Upper lobe of left lung (tissue), 6 donors: ENCODE data around the gene REV3L. TPM values are rescaled to one million over a fixed set of nuclear protein-coding genes. Genes with fewer than 3 reads are reported as not detected.
A peak's percentile ranks its signal among the peaks of the same experiment; 100 is the strongest.
"Not testable (repeated sequence)": the region's sequence is repeated elsewhere in the genome, so short reads cannot be mapped to it uniquely, and the experiment has no call there.

ENCODE experiments used
- ATAC-seq, 2 donors: fragments of 200-7000 bp; cut with Tn5 transposase; one replicate each; pipeline ENCODE4 v1.9.1; 2022; ENCODE audit warnings: mild to moderate bottlenecking in 2 of 2, moderate library complexity in 2 of 2; ENCODE audit not compliant: low FRiP score in 2 of 2
- DNase-seq, 2 donors: peaks; one replicate each; pipeline ENCODE4 v3.0.0-alpha.2; 2019 to 2020
- H3K27ac ChIP-seq, 4 donors: fragments of 200-600 bp; sonication (generic); one replicate each; pipeline ENCODE4 v1.5.1; 2016 to 2019
- H3K27me3 ChIP-seq, 4 donors: fragments of 200-600 bp; sonication (generic); one replicate each; pipeline ENCODE4 v1.5.1; 2017 to 2019
- H3K36me3 ChIP-seq, 4 donors: fragments of 200-600 bp; sonication (generic); one replicate each; pipeline ENCODE4 v1.5.1; 2016 to 2019
- H3K4me1 ChIP-seq, 4 donors: fragments of 200-600 bp; sonication (generic); one replicate each; pipeline ENCODE4 v1.5.1; 2018 to 2019
- H3K4me3 ChIP-seq, 4 donors: fragments of 200-600 bp; sonication (generic); one replicate each; pipeline ENCODE4 v1.5.1; 2017 to 2019; ENCODE audit warnings: mild to moderate bottlenecking in 2 of 4, moderate library complexity in 1 of 4
- H3K9me3 ChIP-seq, 4 donors: fragments of 200-600 bp; sonication (generic); one replicate each; pipeline ENCODE4 v1.5.1; 2018 to 2019
- EP300 ChIP-seq, 4 donors: sonication (generic); formaldehyde crosslinking; IDR thresholded peaks; one replicate each; pipeline ENCODE4 v1.5.1; 2017; ENCODE audit warnings: antibody characterized with exemption in 4 of 4, control low read depth in 2 of 4
- POLR2A ChIP-seq, 4 donors: fragments of 450-650 bp; IDR thresholded peaks; one replicate each; pipeline ENCODE4 v1.5.1; 2016 to 2017; ENCODE audit warnings: antibody characterized with exemption in 4 of 4, mild to moderate bottlenecking in 2 of 4
- POLR2AphosphoS5 ChIP-seq, 2 donors: sonication (generic); formaldehyde crosslinking; IDR thresholded peaks; one replicate each; pipeline ENCODE4 v1.5.1; 2017; ENCODE audit warnings: antibody characterized with exemption in 2 of 2
- WGBS, 2 donors: methylation state at CpG; one replicate each; pipeline ENCODE4 v1.1.5; 2017 to 2018; 5-methylcytosine and 5-hydroxymethylcytosine counted together
- total RNA-seq, 6 donors: library from RNA; depleted of rRNA in 4 of 6; stranded (reverse); fragments of >200 nt in 4 of 6; gene quantifications; one replicate each; pipeline versions ENCODE4 v1.1.0 to v1.2.1, GENCODE V29; 2016 to 2021
- TF ChIP-seq, protein P1 (sequence below), 6 experiments: fragments of 450-650 bp in 4 of 6; fragments of 200-600 bp in 2 of 6; sonication (generic) in 2 of 6; IDR thresholded peaks; one replicate each; pipeline ENCODE4 v1.5.1; 2016 to 2019; ENCODE audit warnings: antibody characterized with exemption in 6 of 6
- donor health status: DM: no; HTN: no; CAD: no; lungs with moderate emphysema.
- donor health status: DM: no; HTN: yes; CAD: no; lungs with severe emphysema.

The REV3L gene
- total RNA-seq, 6 donors from 2014 or later: 29.7 to 106 (median 38.0) TPM

DNA sequence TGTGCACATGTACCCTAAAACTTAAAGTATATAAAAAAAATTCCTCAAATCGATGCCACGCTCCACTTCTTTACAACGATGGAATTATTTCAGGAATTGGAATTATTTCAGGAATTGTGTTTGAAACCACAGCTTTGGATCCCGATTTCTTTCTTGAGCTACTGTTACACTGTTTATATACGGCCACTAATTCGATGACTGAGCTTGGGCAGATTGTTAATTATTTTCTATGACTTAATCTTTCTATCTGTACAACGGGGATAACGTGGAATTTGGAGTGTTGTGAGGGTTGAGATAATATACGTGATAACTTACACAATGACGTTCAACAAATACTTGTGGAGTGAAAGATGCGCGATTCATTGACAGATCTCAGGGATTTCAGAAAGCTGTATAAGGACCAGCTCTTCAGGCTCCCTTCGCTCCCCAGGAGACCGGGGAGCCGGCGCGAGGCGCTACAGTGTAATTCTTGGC is 224.4 kb downstream of the REV3L start:
- DNase-seq: no peak
- H3K9me3 ChIP-seq: no peaks in the 10 kb centered on the region
- peaks cover 13 to 30% (median 18%) of the 10 kb centered on the region in 4 donors for H3K4me1 ChIP-seq
- peaks cover 0 to 2% (median 0%) of the 10 kb centered on the region in 4 donors for H3K36me3 ChIP-seq
- no peaks in the 10 kb centered on the region for H3K27me3 ChIP-seq
- WGBS, 2 donors: 15 to 22% methylated on average over 12 to 18 of the region's 18 CpGs
- TF ChIP-seq, protein P1, sequence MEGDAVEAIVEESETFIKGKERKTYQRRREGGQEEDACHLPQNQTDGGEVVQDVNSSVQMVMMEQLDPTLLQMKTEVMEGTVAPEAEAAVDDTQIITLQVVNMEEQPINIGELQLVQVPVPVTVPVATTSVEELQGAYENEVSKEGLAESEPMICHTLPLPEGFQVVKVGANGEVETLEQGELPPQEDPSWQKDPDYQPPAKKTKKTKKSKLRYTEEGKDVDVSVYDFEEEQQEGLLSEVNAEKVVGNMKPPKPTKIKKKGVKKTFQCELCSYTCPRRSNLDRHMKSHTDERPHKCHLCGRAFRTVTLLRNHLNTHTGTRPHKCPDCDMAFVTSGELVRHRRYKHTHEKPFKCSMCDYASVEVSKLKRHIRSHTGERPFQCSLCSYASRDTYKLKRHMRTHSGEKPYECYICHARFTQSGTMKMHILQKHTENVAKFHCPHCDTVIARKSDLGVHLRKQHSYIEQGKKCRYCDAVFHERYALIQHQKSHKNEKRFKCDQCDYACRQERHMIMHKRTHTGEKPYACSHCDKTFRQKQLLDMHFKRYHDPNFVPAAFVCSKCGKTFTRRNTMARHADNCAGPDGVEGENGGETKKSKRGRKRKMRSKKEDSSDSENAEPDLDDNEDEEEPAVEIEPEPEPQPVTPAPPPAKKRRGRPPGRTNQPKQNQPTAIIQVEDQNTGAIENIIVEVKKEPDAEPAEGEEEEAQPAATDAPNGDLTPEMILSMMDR (IDR thresholded peaks at IDR 0.05): no peak
- TF ChIP-seq POLR2AphosphoS5 (IDR thresholded peaks at IDR 0.05) (no peak), POLR2A (IDR thresholded peaks at IDR 0.05) (no peak), EP300 (IDR thresholded peaks at IDR 0.05) (no peak)
- peak overlapping the region in 3 of 4 donors; percentile 90 to 94 (median 93) for H3K27ac ChIP-seq
- H3K4me3 ChIP-seq: peak overlapping the region in 3 of 4 donors; percentile 74 to 92 (median 85)
- ATAC-seq: no peak

DNA sequence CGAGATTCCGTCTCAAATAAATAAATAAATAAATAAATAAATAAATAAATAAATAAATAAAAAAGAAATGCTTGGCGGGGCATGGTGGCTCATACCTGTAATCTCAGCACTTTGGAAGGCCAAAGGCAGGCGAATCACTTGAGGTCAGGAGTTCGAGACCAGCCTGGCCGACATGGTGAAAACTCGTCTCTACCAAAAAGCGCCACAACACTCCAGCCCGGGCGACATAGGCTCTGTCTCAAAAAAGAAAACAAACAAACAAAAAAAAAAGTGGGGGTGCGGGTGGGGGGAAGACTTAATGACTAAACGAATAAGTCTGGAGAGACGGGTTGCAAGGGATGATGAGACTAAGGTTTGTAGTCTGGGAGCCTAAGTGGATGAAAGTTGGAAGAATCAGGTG is 225.0 kb downstream of the REV3L start:
- no peak for TF ChIP-seq POLR2A (IDR thresholded peaks at IDR 0.05)
- TF ChIP-seq POLR2AphosphoS5 (IDR thresholded peaks at IDR 0.05): no peak
- TF ChIP-seq, protein P1 (IDR thresholded peaks at IDR 0.05): no peak
- no peak for TF ChIP-seq EP300 (IDR thresholded peaks at IDR 0.05)
- Histone ChIP-seq H3K9me3 (no peaks in the 10 kb centered on the region), H3K36me3 (no peaks in the 10 kb centered on the region), H3K27me3 (no peaks in the 10 kb centered on the region), H3K4me3 (no peak overlapping the region), H3K27ac (no peak overlapping the region), H3K4me1 (peaks cover 13 to 30% (median 18%) of the 10 kb centered on the region in 4 donors)
- no peak for DNase-seq
- no peak for ATAC-seq
- 93 to 94% methylated on average over 13 of the region's 13 CpGs for WGBS, 2 donors

DNA sequence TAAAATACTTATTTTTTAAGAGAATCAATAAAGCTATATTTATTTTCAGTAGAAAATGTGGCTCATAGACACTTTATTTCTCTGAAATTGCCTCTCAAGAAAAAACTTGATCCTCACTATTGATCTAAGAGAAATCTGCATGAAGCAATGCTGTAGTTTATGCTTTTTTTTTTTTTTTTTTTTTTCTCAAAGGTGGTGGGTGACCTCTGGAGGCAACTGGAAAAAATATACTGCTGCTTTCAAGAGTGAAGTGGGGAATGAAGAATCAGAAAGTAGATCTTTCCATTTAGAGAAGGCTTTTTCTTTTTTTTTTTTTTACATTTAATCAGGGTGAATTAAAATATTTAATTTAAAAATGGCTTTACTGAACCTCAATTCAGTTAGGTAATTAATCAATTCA is 226.4 kb downstream of the REV3L start:
- Histone ChIP-seq H3K27me3 (no peaks in the 10 kb centered on the region), H3K27ac (no peak overlapping the region), H3K9me3 (no peaks in the 10 kb centered on the region), H3K36me3 (no peaks in the 10 kb centered on the region), H3K4me1 (peaks cover 13 to 30% (median 18%) of the 10 kb centered on the region in 4 donors), H3K4me3 (no peak overlapping the region)
- DNase-seq: no peak
- no peak for ATAC-seq
- TF ChIP-seq POLR2AphosphoS5 (IDR thresholded peaks at IDR 0.05): no peak
- TF ChIP-seq EP300 (IDR thresholded peaks at IDR 0.05): no peak
- TF ChIP-seq, protein P1 (IDR thresholded peaks at IDR 0.05): no peak
- TF ChIP-seq POLR2A (IDR thresholded peaks at IDR 0.05): no peak

DNA sequence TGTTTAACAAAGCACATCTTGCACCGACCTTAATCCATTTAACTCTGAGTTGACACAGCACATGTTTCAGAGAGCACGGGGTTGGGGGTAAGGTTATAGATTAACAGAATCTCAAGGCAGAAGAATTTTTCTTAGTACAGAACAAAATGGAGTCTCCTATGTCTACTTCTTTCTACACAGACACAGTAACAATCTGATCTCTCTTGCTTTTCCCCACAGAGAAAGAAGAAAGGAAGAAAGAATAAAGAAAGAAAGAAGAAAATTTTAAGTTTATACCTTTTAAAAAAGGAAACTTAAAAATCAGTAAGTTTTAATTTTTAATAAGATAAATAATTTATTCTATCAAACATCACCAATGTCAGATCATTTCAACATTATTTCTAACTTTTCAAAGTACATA is 227.2 kb downstream of the REV3L start:
- 40 to 73% methylated on average over 2 of the region's 2 CpGs for WGBS, 2 donors

DNA sequence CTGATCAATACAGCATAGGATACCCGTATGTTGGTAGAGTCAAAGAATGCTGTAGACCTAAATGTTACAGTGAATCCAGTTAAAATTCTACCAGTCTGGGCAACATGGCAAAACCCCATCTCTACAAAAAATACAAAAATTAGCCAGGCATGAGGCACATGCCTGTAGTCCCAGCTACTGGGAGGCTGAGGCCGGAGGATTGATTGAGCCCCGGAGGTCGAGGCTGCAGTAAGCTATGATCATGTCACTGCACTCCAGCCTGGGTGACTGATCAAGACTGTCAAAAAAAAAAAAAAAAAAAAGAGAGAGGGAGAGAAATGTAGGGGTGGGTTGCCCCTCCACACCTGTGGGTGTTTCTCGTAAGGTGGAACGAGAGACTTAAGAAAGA is 228.2 kb downstream of the REV3L start:
- DNase-seq: no peak
- Histone ChIP-seq H3K27ac (no peak overlapping the region), H3K4me1 (peaks cover 2 to 11% (median 8%) of the 10 kb centered on the region in 4 donors), H3K9me3 (no peaks in the 10 kb centered on the region), H3K4me3 (no peak overlapping the region), H3K27me3 (no peaks in the 10 kb centered on the region), H3K36me3 (no peaks in the 10 kb centered on the region)
- ATAC-seq: no peak
- TF ChIP-seq POLR2A (IDR thresholded peaks at IDR 0.05): no peak
- TF ChIP-seq POLR2AphosphoS5 (IDR thresholded peaks at IDR 0.05): no peak
- TF ChIP-seq, protein P1 (IDR thresholded peaks at IDR 0.05): no peak
- no peak for TF ChIP-seq EP300 (IDR thresholded peaks at IDR 0.05)
- 87 to 89% methylated on average over 6 of the region's 6 CpGs for WGBS, 2 donors

More for the DNA sequence above, 227.2 kb downstream of the REV3L start:
- not testable (repeated sequence) for H3K27me3 ChIP-seq, H3K27ac ChIP-seq, DNase-seq, H3K9me3 ChIP-seq, ATAC-seq, H3K36me3 ChIP-seq, H3K4me3 ChIP-seq
- peaks cover 12 to 22% (median 17%) of the 10 kb centered on the region in 4 donors for H3K4me1 ChIP-seq
